Neural cell (in vitro differentiated cells): ENCODE measurements around the gene SLC44A4. TPM values are rescaled to one million over a fixed set of nuclear protein-coding genes. Genes with fewer than 3 reads are reported as not detected.
"Not testable (repeated sequence)": the region's sequence is repeated elsewhere in the genome, so short reads cannot be mapped to it uniquely, and the experiment has no call there.

Experiments
- H2AFZ ChIP-seq: fragments of 200-600, 300-800 bp; sonication (generic), shearing (Covaris generic); 2 replicates; pipeline ENCODE4 v1.6.0; 2014; ENCODE audit warnings: low read depth, mild to moderate bottlenecking, antibody characterized with exemption, low read length, moderate library complexity
- H3F3A ChIP-seq: fragments of 200-600 bp; shearing (Covaris generic); 2 replicates; pipeline ENCODE4 v1.6.1; 2016; ENCODE audit warnings: mild to moderate bottlenecking, moderate library complexity, mixed read lengths, antibody characterized with exemption, low read length; ENCODE audit not compliant: insufficient read depth, poor library complexity, severe bottlenecking
- H3K27ac ChIP-seq: fragments of 200-600, 300-800 bp; sonication (generic), shearing (Covaris generic); 2 replicates; pipeline ENCODE4 v1.5.1; 2014; ENCODE audit warnings: mild to moderate bottlenecking, low read length, moderate library complexity
- H3K27me3 ChIP-seq: fragments of 300-800, 200-600 bp; sonication (generic), shearing (Covaris generic); 2 replicates; pipeline ENCODE4 v1.6.0; 2014; ENCODE audit warnings: mild to moderate bottlenecking, low read depth, low read length, moderate library complexity; ENCODE audit not compliant: insufficient read depth
- H3K36me3 ChIP-seq: fragments of 300-800, 200-600 bp; sonication (generic), shearing (Covaris generic); 2 replicates; pipeline ENCODE4 v1.5.1; 2014; ENCODE audit warnings: mild to moderate bottlenecking, antibody characterized with exemption, low read length, moderate library complexity; ENCODE audit not compliant: insufficient read depth
- H3K4me2 ChIP-seq: fragments of 300-800, 200-600 bp; sonication (generic), shearing (Covaris generic); 2 replicates; pipeline ENCODE4 v1.6.0; 2014; ENCODE audit warnings: mild to moderate bottlenecking, low read length
- H3K4me3 ChIP-seq: fragments of 300-800, 200-600 bp; sonication (generic), shearing (Covaris generic); 2 replicates; pipeline ENCODE4 v1.5.1; 2014; ENCODE audit warnings: mild to moderate bottlenecking, low read length, moderate library complexity
- H3K79me2 ChIP-seq: fragments of 200-600 bp; shearing (Covaris generic); replicated peaks from 2 replicates; pipeline ENCODE4 v1.6.0; 2014; ENCODE audit warnings: mild to moderate bottlenecking, low read length, moderate library complexity; ENCODE audit not compliant: insufficient read depth
- H3K9ac ChIP-seq: fragments of 300-800, 200-600 bp; sonication (generic), shearing (Covaris generic); 2 replicates; pipeline ENCODE4 v1.6.1; 2016; ENCODE audit warnings: mild to moderate bottlenecking, low read length, mixed read lengths
- H3K9me2 ChIP-seq: fragments of 200-600 bp; shearing (Covaris generic); 2 replicates; pipeline ENCODE4 v1.6.1; 2016; ENCODE audit warnings: mild to moderate bottlenecking, low read length, mixed read lengths; ENCODE audit not compliant: insufficient read depth
- H3K9me3 ChIP-seq: fragments of 200-600, 300-800 bp; sonication (generic), shearing (Covaris generic); 2 replicates; pipeline ENCODE4 v1.6.1; 2016; ENCODE audit warnings: mild to moderate bottlenecking, mixed run types, low read length, moderate library complexity, mixed read lengths
- H4K20me1 ChIP-seq: fragments of 200-600 bp; shearing (Covaris generic); 2 replicates; pipeline ENCODE4 v1.6.1; 2016; ENCODE audit warnings: mild to moderate bottlenecking, mixed run types; ENCODE audit not compliant: insufficient read depth
- EP300 ChIP-seq: fragments of 450-650 bp; conservative IDR thresholded peaks from 2 replicates; pipeline ENCODE4 v1.6.1; 2014; ENCODE audit warnings: antibody characterized with exemption, mild to moderate bottlenecking, moderate library complexity; ENCODE audit not compliant: poor library complexity, severe bottlenecking
- EZH2 ChIP-seq: fragments of 200-600, 300-800 bp; shearing (Covaris generic), sonication (generic); IDR thresholded peaks from 2 replicates; pipeline ENCODE4 v1.6.1; 2014; ENCODE audit warnings: antibody characterized with exemption, low read length, borderline replicate concordance, mild to moderate bottlenecking; ENCODE audit not compliant: insufficient read depth, poor library complexity, severe bottlenecking
- MXI1 ChIP-seq: fragments of 450-650 bp; conservative IDR thresholded peaks from 2 replicates; pipeline ENCODE4 v1.6.1; 2014; ENCODE audit warnings: antibody characterized with exemption, mild to moderate bottlenecking; ENCODE audit not compliant: poor library complexity, severe bottlenecking
- POLR2AphosphoS5 ChIP-seq: IDR thresholded peaks from 2 replicates; pipeline ENCODE4 v1.6.1; 2012
- RAD21 ChIP-seq: fragments of 450-650 bp; conservative IDR thresholded peaks from 2 replicates; pipeline ENCODE4 v1.6.1; 2014; ENCODE audit warnings: antibody characterized with exemption, mild to moderate bottlenecking, moderate library complexity
- REST ChIP-seq: IDR thresholded peaks from 2 replicates; pipeline ENCODE4 v1.6.1; 2012; ENCODE audit warnings: borderline replicate concordance
- SMC3 ChIP-seq: fragments of 450-650 bp; conservative IDR thresholded peaks from 2 replicates; pipeline ENCODE4 v1.6.1; 2014; ENCODE audit warnings: antibody characterized with exemption, mild to moderate bottlenecking, moderate library complexity; ENCODE audit not compliant: poor library complexity
- TAF1 ChIP-seq: IDR thresholded peaks from 2 replicates; pipeline ENCODE4 v1.6.1; 2012; ENCODE audit warnings: low read depth
- polyA plus RNA-seq: library from polyadenylated mRNA; depleted of rRNA; stranded (reverse); fragments of >200 nt; gene quantifications from 2 replicates; pipeline ENCODE4 v1.2.3, GENCODE V29; 2014
- TF ChIP-seq, protein P1 (sequence below): fragments of 450-650 bp; IDR thresholded peaks from 2 replicates; pipeline ENCODE4 v1.5.1; 2014; ENCODE audit warnings: antibody characterized with exemption, mild to moderate bottlenecking, moderate library complexity; ENCODE audit not compliant: poor library complexity, severe bottlenecking

The SLC44A4 gene
- polyA plus RNA-seq, 1 donor from 2014 or later: 0.09 TPM

DNA sequence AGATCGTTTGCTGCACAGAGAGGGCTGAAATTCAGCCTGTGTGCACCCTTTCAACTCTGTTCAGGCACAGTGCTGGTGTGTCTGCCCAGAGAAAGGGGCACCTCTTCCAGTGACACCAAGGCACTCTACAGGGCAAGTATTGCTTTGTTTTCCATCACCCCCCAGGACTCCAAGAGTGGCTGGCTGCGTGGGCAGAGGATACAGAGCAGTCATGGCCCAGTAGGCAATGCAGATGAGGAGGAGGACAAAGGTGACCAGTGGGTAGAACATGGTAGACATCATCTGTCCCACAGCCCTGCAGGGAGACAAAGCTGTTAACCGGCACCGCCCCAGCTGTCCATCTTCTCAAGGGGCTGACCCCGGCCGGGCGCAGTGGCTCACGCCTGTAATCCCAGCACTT is 9.5 kb downstream of the SLC44A4 start:
- no peaks in the 10 kb centered on the region for H3K36me3 ChIP-seq
- no peak overlapping the region for H3K27ac ChIP-seq
- H3K4me2 ChIP-seq: no peak overlapping the region
- no peaks in the 10 kb centered on the region for H4K20me1 ChIP-seq
- H3K4me3 ChIP-seq: no peak overlapping the region
- no peaks in the 10 kb centered on the region for H3K79me2 ChIP-seq
- no peaks in the 10 kb centered on the region for H3K9me2 ChIP-seq
- no peak for TF ChIP-seq EZH2
- TF ChIP-seq SMC3: no peak
- TF ChIP-seq TAF1: no peak
- TF ChIP-seq, protein P1, sequence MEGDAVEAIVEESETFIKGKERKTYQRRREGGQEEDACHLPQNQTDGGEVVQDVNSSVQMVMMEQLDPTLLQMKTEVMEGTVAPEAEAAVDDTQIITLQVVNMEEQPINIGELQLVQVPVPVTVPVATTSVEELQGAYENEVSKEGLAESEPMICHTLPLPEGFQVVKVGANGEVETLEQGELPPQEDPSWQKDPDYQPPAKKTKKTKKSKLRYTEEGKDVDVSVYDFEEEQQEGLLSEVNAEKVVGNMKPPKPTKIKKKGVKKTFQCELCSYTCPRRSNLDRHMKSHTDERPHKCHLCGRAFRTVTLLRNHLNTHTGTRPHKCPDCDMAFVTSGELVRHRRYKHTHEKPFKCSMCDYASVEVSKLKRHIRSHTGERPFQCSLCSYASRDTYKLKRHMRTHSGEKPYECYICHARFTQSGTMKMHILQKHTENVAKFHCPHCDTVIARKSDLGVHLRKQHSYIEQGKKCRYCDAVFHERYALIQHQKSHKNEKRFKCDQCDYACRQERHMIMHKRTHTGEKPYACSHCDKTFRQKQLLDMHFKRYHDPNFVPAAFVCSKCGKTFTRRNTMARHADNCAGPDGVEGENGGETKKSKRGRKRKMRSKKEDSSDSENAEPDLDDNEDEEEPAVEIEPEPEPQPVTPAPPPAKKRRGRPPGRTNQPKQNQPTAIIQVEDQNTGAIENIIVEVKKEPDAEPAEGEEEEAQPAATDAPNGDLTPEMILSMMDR: no peak
- no peak for TF ChIP-seq MXI1
- no peak for TF ChIP-seq POLR2AphosphoS5
- no peak for TF ChIP-seq EP300
- TF ChIP-seq RAD21: no peak
- TF ChIP-seq REST: no peak
- no peak overlapping the region for H3K9ac ChIP-seq
- no peak overlapping the region for H2AFZ ChIP-seq
- H3K27me3 ChIP-seq: no peaks in the 10 kb centered on the region
- no peaks in the 10 kb centered on the region for H3K9me3 ChIP-seq
- H3F3A ChIP-seq: no peaks in the 10 kb centered on the region

DNA sequence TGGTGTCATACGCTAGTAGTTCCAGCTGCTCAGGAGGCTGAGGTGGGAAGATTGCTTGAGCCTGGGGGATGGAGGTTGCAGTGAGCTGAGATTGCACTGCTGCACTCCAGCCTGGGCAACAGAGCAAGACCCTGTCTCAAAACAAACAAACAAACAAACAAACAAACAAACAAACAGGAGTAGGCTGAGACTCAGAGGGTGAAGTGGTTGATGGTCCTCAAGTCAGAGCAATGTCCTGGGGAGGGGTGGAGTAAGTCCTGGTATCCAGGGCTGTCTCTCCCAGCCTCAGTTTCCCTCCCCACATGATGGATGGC is 10.2 kb downstream of the SLC44A4 start:
- not testable (repeated sequence) for H4K20me1 ChIP-seq, H3F3A ChIP-seq, H3K9me3 ChIP-seq, H3K36me3 ChIP-seq, H3K9me2 ChIP-seq, H2AFZ ChIP-seq, H3K79me2 ChIP-seq, H3K9ac ChIP-seq, H3K4me2 ChIP-seq, H3K27ac ChIP-seq, H3K4me3 ChIP-seq, H3K27me3 ChIP-seq
